ENCODE results near the gene KLHL29.

DNA sequence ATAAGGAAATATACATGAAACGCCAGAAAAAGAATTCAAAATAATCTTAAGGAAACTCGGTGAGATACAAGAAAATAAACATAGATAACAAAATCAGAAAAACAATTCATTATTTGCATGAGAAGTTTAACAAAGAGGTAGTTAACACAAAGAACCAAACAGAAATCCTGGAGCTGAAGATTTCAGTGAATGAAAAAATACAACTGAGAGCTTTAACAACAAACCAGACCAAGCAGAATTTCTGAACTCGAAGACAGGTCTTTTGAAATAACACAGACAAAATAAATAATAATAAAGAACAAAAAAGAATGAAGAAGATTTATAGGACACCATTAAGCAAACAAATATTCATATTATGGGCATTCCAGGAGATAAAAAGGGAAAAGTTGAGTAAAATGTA, 337.3 kb downstream of the KLHL29 start:
- TF ChIP-seq EZH2 (IDR thresholded peaks at IDR 0.05; ENCODE audit: low read depth, unreplicated experiment): no peak
- TF ChIP-seq, protein P1, sequence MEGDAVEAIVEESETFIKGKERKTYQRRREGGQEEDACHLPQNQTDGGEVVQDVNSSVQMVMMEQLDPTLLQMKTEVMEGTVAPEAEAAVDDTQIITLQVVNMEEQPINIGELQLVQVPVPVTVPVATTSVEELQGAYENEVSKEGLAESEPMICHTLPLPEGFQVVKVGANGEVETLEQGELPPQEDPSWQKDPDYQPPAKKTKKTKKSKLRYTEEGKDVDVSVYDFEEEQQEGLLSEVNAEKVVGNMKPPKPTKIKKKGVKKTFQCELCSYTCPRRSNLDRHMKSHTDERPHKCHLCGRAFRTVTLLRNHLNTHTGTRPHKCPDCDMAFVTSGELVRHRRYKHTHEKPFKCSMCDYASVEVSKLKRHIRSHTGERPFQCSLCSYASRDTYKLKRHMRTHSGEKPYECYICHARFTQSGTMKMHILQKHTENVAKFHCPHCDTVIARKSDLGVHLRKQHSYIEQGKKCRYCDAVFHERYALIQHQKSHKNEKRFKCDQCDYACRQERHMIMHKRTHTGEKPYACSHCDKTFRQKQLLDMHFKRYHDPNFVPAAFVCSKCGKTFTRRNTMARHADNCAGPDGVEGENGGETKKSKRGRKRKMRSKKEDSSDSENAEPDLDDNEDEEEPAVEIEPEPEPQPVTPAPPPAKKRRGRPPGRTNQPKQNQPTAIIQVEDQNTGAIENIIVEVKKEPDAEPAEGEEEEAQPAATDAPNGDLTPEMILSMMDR (conservative IDR thresholded peaks at IDR 0.05; ENCODE audit: low read depth in 2 of 2): no peak
- TF ChIP-seq, protein P2, sequence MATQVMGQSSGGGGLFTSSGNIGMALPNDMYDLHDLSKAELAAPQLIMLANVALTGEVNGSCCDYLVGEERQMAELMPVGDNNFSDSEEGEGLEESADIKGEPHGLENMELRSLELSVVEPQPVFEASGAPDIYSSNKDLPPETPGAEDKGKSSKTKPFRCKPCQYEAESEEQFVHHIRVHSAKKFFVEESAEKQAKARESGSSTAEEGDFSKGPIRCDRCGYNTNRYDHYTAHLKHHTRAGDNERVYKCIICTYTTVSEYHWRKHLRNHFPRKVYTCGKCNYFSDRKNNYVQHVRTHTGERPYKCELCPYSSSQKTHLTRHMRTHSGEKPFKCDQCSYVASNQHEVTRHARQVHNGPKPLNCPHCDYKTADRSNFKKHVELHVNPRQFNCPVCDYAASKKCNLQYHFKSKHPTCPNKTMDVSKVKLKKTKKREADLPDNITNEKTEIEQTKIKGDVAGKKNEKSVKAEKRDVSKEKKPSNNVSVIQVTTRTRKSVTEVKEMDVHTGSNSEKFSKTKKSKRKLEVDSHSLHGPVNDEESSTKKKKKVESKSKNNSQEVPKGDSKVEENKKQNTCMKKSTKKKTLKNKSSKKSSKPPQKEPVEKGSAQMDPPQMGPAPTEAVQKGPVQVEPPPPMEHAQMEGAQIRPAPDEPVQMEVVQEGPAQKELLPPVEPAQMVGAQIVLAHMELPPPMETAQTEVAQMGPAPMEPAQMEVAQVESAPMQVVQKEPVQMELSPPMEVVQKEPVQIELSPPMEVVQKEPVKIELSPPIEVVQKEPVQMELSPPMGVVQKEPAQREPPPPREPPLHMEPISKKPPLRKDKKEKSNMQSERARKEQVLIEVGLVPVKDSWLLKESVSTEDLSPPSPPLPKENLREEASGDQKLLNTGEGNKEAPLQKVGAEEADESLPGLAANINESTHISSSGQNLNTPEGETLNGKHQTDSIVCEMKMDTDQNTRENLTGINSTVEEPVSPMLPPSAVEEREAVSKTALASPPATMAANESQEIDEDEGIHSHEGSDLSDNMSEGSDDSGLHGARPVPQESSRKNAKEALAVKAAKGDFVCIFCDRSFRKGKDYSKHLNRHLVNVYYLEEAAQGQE (IDR thresholded peaks at IDR 0.05; ENCODE audit: unreplicated experiment): no peak
